ENCODE results near the gene ADAM12.
"Not testable (repeated sequence)": the region's sequence is repeated elsewhere in the genome, so short reads cannot be mapped to it uniquely, and the experiment has no call there.

Gene ADAM12

GRCh38 chr10:125983656-125984055, 404.6 kb downstream of the ADAM12 start:
- DNase-seq (ENCODE audit: low read depth in 2 of 2) = no peak

GRCh38 chr10:125983161-125983560, 405.1 kb downstream of the ADAM12 start:
- DNase-seq (ENCODE audit: low read depth in 2 of 2) = no peak

GRCh38 chr10:125982260-125982948, 405.9 kb downstream of the ADAM12 start:
- DNase-seq (ENCODE audit: low read depth in 2 of 2) = no peak

GRCh38 chr10:125980521-125981035, 407.7 kb downstream of the ADAM12 start:
- DNase-seq (ENCODE audit: low read depth in 2 of 2) = no peak

GRCh38 chr10:125979976-125980375, 408.3 kb downstream of the ADAM12 start:
- DNase-seq (ENCODE audit: low read depth in 2 of 2) = no peak

GRCh38 chr10:125976960-125977605, 411.2 kb downstream of the ADAM12 start:
- DNase-seq (ENCODE audit: low read depth in 2 of 2) = no peak

GRCh38 chr10:125970077-125970630, 418.1 kb downstream of the ADAM12 start:
- not testable (repeated sequence) for DNase-seq (ENCODE audit: low read depth in 2 of 2)

GRCh38 chr10:125967533-125967932, 420.7 kb downstream of the ADAM12 start:
- no peak for DNase-seq (ENCODE audit: low read depth in 2 of 2)

- DNase-seq (ENCODE audit: low read depth in 2 of 2) = no peak
Measured at GRCh38 chr10:125964558-125964957, 423.7 kb downstream of the ADAM12 start.

Data from stimulated activated CD8-positive, alpha-beta memory T cell treated with anti-CD3 and anti-CD28 coated beads, Interleukin-2, amount 100 ng/mL, for 1 hour (primary cell).